AG10803 (cell line): ENCODE measurements around the gene NSD1.
"Not testable (repeated sequence)": the region's sequence is repeated elsewhere in the genome, so short reads cannot be mapped to it uniquely, and the experiment has no call there.

Source experiments
- DNase-seq: peaks from one replicate; pipeline ENCODE4 v3.0.0; 2010; ENCODE audit warnings: low read depth
- H3K4me3 ChIP-seq: 2 replicates; pipeline ENCODE4 v1.5.1; 2011; ENCODE audit warnings: mild to moderate bottlenecking, low read length, control low read depth
- TF ChIP-seq, protein P1 (sequence below): conservative IDR thresholded peaks from 2 replicates; pipeline ENCODE4 v1.5.1; 2011; ENCODE audit warnings: mild to moderate bottlenecking, low read length, control low read depth, inconsistent platforms

NSD1 gene

DNA sequence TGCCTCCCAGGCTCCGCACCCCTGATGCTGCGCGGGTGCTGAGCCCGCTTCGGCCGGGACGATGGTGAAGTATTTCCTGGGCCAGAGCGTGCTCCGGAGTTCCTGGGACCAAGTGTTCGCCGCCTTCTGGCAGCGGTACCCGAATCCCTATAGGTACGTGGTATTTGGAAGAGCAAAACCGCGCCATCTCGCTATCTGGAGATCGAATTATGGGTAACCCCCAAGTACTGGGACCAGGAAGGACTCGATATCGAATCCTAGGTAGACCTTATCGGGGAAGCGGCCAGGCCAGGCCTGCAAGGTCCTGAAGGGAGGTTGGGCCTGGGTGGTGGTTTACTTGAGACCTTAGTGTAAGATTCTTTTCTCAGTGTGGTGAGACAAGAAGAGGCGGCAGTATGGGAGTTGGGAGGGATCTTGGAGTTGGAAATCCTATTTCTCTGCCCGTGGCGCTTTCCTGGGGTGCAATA is 170.4 kb downstream of the NSD1 start:
- DNase-seq, result no peak
- TF ChIP-seq, protein P1, sequence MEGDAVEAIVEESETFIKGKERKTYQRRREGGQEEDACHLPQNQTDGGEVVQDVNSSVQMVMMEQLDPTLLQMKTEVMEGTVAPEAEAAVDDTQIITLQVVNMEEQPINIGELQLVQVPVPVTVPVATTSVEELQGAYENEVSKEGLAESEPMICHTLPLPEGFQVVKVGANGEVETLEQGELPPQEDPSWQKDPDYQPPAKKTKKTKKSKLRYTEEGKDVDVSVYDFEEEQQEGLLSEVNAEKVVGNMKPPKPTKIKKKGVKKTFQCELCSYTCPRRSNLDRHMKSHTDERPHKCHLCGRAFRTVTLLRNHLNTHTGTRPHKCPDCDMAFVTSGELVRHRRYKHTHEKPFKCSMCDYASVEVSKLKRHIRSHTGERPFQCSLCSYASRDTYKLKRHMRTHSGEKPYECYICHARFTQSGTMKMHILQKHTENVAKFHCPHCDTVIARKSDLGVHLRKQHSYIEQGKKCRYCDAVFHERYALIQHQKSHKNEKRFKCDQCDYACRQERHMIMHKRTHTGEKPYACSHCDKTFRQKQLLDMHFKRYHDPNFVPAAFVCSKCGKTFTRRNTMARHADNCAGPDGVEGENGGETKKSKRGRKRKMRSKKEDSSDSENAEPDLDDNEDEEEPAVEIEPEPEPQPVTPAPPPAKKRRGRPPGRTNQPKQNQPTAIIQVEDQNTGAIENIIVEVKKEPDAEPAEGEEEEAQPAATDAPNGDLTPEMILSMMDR, result no peak
- H3K4me3 ChIP-seq, result peak overlapping the region; percentile 93

DNA sequence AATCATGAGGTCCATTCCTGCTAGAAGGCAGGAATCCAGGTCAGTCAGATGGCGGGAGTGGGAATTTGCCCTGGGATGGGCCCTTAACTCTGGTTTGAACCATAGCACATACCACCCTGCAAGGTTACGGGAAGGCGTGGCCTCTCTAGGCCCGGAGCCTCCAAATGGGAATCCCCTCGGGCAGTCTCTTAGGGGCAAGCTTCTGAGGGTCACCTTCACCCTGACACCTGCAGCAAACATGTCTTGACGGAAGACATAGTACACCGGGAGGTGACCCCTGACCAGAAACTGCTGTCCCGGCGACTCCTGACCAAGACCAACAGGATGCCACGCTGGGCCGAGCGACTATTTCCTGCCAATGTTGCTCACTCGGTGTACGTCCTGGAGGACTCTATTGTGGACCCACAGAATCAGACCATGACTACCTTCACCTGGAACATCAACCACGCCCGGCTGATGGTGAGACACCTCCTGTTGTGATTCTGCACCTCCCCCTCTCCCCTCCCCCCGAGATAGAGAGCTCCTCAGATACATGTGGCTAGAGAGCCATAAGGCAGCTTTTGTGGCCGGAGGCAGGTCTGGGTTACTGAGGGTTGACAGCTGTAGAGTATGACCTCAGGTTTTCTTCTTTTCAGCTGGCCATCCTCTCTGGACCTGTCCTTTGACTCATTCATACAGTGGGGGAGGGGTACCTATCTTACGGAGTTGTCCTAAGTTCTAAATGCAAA is 171.0 kb downstream of the NSD1 start:
- TF ChIP-seq, protein P1, result no peak
- DNase-seq, result peak; percentile 23
- H3K4me3 ChIP-seq, result peak overlapping the region; percentile 93

DNA sequence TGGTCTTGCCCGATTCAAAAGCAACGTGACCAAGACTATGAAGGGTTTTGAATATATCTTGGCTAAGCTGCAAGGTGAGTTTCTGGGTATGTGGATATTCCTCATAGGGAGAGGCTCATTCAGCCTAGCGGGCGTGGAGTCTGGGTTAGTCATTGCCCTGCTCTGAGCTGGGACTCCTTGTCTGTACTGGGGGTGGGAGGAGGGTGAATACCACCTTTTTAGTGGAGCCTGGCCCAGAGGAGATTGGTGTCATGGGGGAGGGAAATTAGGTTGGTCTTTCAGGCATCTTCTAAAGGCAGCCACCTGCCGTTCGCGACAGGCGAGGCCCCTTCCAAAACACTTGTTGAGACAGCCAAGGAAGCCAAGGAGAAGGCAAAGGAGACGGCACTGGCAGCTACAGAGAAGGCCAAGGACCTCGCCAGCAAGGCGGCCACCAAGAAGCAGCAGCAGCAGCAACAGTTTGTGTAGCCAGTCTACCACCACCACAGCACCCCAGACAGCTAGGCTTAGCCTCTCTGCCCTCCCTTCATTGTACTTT is 172.6 kb downstream of the NSD1 start:
- DNase-seq, H3K4me3 ChIP-seq: not testable (repeated sequence)

DNA sequence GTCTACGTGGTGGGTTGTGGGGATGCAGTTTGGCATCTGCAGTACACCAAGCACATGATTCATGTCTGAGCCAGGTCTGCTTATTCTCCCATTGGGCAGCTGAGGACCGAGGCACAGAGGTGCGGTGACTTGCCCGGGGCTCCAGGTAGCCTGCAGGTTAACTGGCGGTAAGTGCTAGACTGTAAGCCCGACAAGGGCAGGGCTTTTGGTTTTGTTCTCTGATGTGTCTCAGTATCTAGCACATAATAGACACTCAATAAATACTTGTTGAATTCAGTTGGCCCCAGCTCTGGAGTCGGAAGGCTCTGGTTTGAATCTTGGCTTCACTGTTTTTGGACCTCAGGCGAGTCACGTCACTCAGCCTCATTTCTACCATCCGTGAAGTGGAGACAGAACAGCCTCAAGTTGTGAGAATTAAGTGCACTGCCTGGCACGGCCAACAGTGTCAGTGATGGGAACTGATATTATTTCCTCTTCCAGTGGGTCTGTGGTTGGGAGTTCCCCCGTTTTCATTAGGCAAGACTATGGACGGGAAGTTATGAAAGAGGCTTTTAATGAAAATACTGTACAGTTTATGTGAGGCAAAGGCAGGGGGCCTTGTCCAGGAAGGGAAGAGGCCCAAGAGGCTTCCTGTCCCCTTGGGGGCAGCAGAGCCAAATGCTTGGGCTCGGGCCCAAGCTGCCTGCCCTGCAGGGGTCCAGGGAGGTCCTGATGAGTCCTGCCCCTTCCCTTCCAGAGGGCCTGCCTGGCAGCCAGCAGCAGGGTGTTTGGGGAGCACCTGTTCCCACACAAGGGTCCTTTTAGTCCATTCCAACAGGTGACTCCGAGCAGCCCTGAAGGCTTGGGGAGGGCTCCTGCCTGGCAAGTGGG is 173.3 kb downstream of the NSD1 start:
- no peak for DNase-seq
- H3K4me3 ChIP-seq, result no peak overlapping the region
- TF ChIP-seq, protein P1, result no peak

DNA sequence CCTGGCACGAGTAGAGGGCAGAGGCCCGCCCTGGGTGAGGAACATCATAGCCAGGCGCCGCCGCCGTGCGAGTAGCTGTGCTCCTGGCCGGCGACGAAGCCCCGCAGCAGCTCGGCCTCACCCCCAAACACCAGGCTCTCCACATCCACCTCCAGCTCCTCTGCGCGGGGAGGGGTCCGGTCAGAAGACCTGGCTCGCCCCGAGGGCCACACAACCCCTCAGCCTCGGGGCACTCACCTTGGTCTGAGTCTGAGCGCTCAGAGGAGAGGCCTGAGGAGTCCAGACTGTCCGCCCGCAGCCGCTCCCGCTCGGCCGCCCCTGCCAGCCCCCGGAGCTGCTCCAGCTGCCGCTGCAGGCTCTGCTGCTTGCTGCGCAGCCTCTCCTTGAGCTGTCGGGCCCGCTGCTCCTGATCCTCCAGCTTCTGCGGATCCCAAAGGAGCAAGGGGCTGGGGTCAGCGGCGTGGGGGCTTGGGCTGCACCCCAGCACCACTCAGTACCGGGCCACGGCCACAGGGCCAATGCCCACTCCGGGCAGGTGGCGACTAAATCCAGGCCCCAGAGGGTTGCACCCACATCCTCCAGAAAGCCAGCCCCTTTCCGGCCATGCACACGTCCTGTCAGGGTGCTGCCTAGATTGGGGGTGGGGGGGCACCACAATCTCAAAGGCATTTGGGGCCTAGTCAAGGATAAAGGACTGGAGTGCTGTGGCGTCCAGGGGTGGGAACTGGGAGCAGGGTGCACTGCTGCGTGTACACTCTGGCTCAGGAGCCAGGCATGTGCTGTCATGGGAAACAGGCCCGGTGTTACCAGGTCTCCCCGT is 174.2 kb downstream of the NSD1 start:
- no peak for DNase-seq
- TF ChIP-seq, protein P1, result no peak
- H3K4me3 ChIP-seq, result no peak overlapping the region

DNA sequence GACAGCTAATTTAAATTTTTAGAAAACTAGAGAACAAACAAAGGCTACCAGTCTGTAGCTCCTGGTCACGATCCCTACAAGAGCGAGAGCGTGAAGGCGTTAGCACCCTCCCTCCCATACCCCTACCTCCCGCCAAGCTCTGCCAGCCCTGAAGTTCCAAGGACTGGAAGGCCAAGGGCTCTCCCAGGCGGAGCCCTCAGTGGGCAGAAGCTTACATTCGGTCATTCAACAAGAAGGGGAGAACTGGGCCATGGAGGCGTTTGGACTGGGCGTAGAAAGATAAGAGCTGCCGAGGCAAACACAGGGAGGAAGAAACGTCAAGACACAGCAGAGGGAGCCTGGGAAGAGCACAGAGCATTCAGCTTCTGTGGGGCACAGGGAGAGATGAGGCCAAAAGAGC is 175.2 kb downstream of the NSD1 start:
- TF ChIP-seq, protein P1, result no peak
- no peak overlapping the region for H3K4me3 ChIP-seq
- no peak for DNase-seq
